GM21723 (cell line): Measurements from ENCODE around the gene SLC17A3.

Experiments
- ATAC-seq: cut with Tn5 transposase; IDR thresholded peaks from one replicate; pipeline ENCODE4 v1.9.1; 2021; ENCODE audit warnings: mild to moderate bottlenecking, moderate library complexity; ENCODE audit not compliant: unreplicated experiment

The SLC17A3 gene

GRCh38 chr6:25844518-25844917 lies 29.5 kb downstream of the SLC17A3 start:
- no peak for ATAC-seq

GRCh38 chr6:25842526-25842925 lies 31.5 kb downstream of the SLC17A3 start:
- ATAC-seq, result no peak

GRCh38 chr6:25835442-25836283 lies 38.4 kb downstream of the SLC17A3 start:
- no peak for ATAC-seq

GRCh38 chr6:25834950-25835349 lies 39.1 kb downstream of the SLC17A3 start:
- no peak for ATAC-seq

- ATAC-seq, result no peak
Observed at GRCh38 chr6:25833136-25833535, 40.9 kb downstream of the SLC17A3 start.

GRCh38 chr6:25832670-25833069 lies 41.4 kb downstream of the SLC17A3 start:
- no peak for ATAC-seq

GRCh38 chr6:25832307-25832662 lies 41.8 kb downstream of the SLC17A3 start:
- no peak for ATAC-seq

GRCh38 chr6:25831532-25832306 lies 42.3 kb downstream of the SLC17A3 start, which contains the start of gene SLC17A1:
Gene SLC17A1 (minus strand): TSS chr6:25832052. CDS start chr6:25830557, 1,495 bp downstream.
- ATAC-seq, result no peak

GRCh38 chr6:25830458-25830857 lies 43.6 kb downstream of the SLC17A3 start:
- ATAC-seq, result no peak

- peak; percentile 65 for ATAC-seq
Observed at GRCh38 chr6:25829375-25829774, 44.7 kb downstream of the SLC17A3 start.

- no peak for ATAC-seq
Observed at GRCh38 chr6:25821341-25821740, 52.7 kb downstream of the SLC17A3 start.

GRCh38 chr6:25816252-25816651 lies 57.8 kb downstream of the SLC17A3 start:
- ATAC-seq, result no peak

- ATAC-seq, result no peak
Observed at GRCh38 chr6:25815194-25815593, 58.8 kb downstream of the SLC17A3 start.

- no peak for ATAC-seq
Observed at GRCh38 chr6:25804804-25805203, 69.2 kb downstream of the SLC17A3 start.

GRCh38 chr6:25801436-25801835 lies 72.6 kb downstream of the SLC17A3 start:
- ATAC-seq, result no peak
